K562 (cell line): ENCODE measurements around the gene DCLK1. TPM values are rescaled to one million over a fixed set of nuclear protein-coding genes. Genes with fewer than 3 reads are reported as not detected.

ENCODE experiments used
- ATAC-seq: fragments of 200-7000 bp; cut with Tn5 transposase; 3 replicates; pipeline ENCODE4 v1.9.1; 2020; ENCODE audit warnings: moderate library complexity
- BruUV-seq: library from RNA; stranded (reverse); fragments of 400-500 nt; replicated peaks from 2 replicates; lab custom pipeline; 2021; lab: Mats Ljungman, UMichigan
- CTCF ChIA-PET: fragments of 300-600 bp; formaldehyde crosslinking; extraction: SDS; loops from one replicate; lab custom pipeline; 2021; ENCODE audit warnings: low intra/inter-chr PET ratio; lab: Yijun Ruan, JAX
- POLR2A ChIA-PET: fragments of 300-600, 350-650 bp; sonication (Branson Sonifier 250); formaldehyde crosslinking; extraction: SDS; loops from one replicate; lab custom pipeline; 2021; ENCODE audit warnings: antibody characterized with exemption, inconsistent platforms; lab: Yijun Ruan, JAX
- DNase-seq, 4 experiments: peaks; one replicate each; pipeline versions ENCODE4 v3.0.0 to v3.0.0-alpha.2; 2011 to 2018; ENCODE audit warnings: low spot score in 3 of 4, mixed read lengths in 3 of 4; ENCODE audit errors: extremely low read depth in 1 of 4
- FAIRE-seq: peaks from 2 replicates; lab custom pipeline; 2011; peaks lifted over from hg19 to GRCh38; lab: Jason Lieb, UNC
- H2AFZ ChIP-seq: 2 replicates; pipeline ENCODE4 v1.6.0; 2011; ENCODE audit warnings: low read depth, low read length, control low read depth, inconsistent platforms
- H3K27ac ChIP-seq: fragments of 200-600 bp; 3 replicates; pipeline ENCODE4 v1.8.0; 2011; ENCODE audit warnings: low read depth, mild to moderate bottlenecking, control low read depth, inconsistent platforms, low read length, moderate library complexity, mixed read lengths; ENCODE audit errors: extremely low read depth
- H3K27me3 ChIP-seq, 2 experiments: fragments of 300-600 bp in 1 of 2; 2 replicates in 1 of 2; 3 replicates in 1 of 2; pipeline versions ENCODE4 v1.6.0 to v1.8.0; 2011; ENCODE audit warnings: inconsistent platforms in 2 of 2, low read length in 2 of 2, mild to moderate bottlenecking in 1 of 2, mixed read lengths in 1 of 2, moderate library complexity in 1 of 2; ENCODE audit not compliant: control insufficient read depth in 2 of 2, insufficient read depth in 2 of 2
- H3K36me3 ChIP-seq: fragments of 300-600 bp; 3 replicates; pipeline ENCODE4 v1.8.0; 2011; ENCODE audit warnings: mild to moderate bottlenecking, low read length, inconsistent platforms; ENCODE audit not compliant: control insufficient read depth, insufficient read depth
- H3K4me1 ChIP-seq, 2 experiments: fragments of 200-600 bp in 1 of 2; replicated peaks in 1 of 2; 2 replicates in 1 of 2; 3 replicates in 1 of 2; pipeline versions ENCODE4 v1.5.1 to v1.8.0; 2011; ENCODE audit warnings: inconsistent platforms in 2 of 2, low read length in 2 of 2, mild to moderate bottlenecking in 1 of 2, mixed read lengths in 1 of 2, moderate library complexity in 1 of 2; ENCODE audit not compliant: control insufficient read depth in 2 of 2, insufficient read depth in 2 of 2
- H3K4me2 ChIP-seq: 2 replicates; pipeline ENCODE4 v1.6.1; 2011; ENCODE audit warnings: low read length, control low read depth, inconsistent platforms, mixed read lengths; ENCODE audit not compliant: insufficient read depth
- H3K4me3 ChIP-seq: fragments of 200-600 bp; sonication (generic), shearing (Covaris generic); 2 replicates; pipeline ENCODE4 v1.5.1; 2016; ENCODE audit warnings: control low read depth, inconsistent platforms
- H3K79me2 ChIP-seq: fragments of 200-600 bp; 3 replicates; pipeline ENCODE4 v1.8.0; 2011; ENCODE audit warnings: low read length, inconsistent platforms; ENCODE audit not compliant: control insufficient read depth, insufficient read depth
- H3K9ac ChIP-seq, 2 experiments: 2 replicates each; pipeline versions ENCODE4 v1.6.0 to v1.6.1; 2011; ENCODE audit warnings: low read depth in 2 of 2, low read length in 2 of 2, control low read depth in 1 of 2, inconsistent platforms in 1 of 2, mild to moderate bottlenecking in 1 of 2, mixed read lengths in 1 of 2; ENCODE audit not compliant: insufficient read depth in 1 of 2
- H3K9me1 ChIP-seq: one replicate; pipeline ENCODE4 v1.6.0; 2011; ENCODE audit warnings: inconsistent platforms, mild to moderate bottlenecking, low read length, moderate library complexity; ENCODE audit not compliant: control insufficient read depth, insufficient read depth
- H3K9me3 ChIP-seq: replicated peaks from 2 replicates; pipeline ENCODE4 v1.5.1; 2011; ENCODE audit warnings: low read depth, low read length, inconsistent platforms; ENCODE audit not compliant: control insufficient read depth, insufficient read depth
- H4K20me1 ChIP-seq: replicated peaks from 2 replicates; pipeline ENCODE4 v1.6.1; 2011; ENCODE audit warnings: low read length, inconsistent platforms, mixed read lengths; ENCODE audit not compliant: control insufficient read depth, insufficient read depth
- CTBP1 ChIP-seq: fragments of 450-650 bp; IDR thresholded peaks from 2 replicates; pipeline ENCODE4 v1.6.1; 2016; ENCODE audit warnings: borderline replicate concordance
- FOXP1 ChIP-seq: sonication (generic); formaldehyde crosslinking; IDR thresholded peaks from 2 replicates; pipeline ENCODE4 v1.8.0; 2022; ENCODE audit warnings: mild to moderate bottlenecking, missing genetic modification reagents
- JUND ChIP-seq, 2 experiments: IDR thresholded peaks; 2 replicates in 1 of 2; 3 replicates in 1 of 2; pipeline ENCODE4 v1.6.1; 2011; ENCODE audit warnings: borderline replicate concordance in 2 of 2, low read depth in 2 of 2, low read length in 2 of 2, improper control_type of control experiment in 1 of 2, missing biosample characterization in 1 of 2, missing genetic modification characterization in 1 of 2, missing genetic modification reagents in 1 of 2
- LEF1 ChIP-seq: fragments of 450-650 bp; IDR thresholded peaks from 2 replicates; pipeline ENCODE4 v1.6.1; 2016; ENCODE audit warnings: mild to moderate bottlenecking
- MYNN ChIP-seq, 2 experiments: sonication (generic); formaldehyde crosslinking in 1 of 2; IDR thresholded peaks; 2 replicates each; pipeline versions ENCODE4 v1.5.0 to v1.6.1; 2016 to 2020; ENCODE audit warnings: antibody characterized with exemption in 1 of 2, missing genetic modification reagents in 1 of 2
- RCOR1 ChIP-seq, 2 experiments: IDR thresholded peaks; 2 replicates each; pipeline ENCODE4 v1.6.1; 2012; ENCODE audit warnings: low read depth in 2 of 2, low read length in 2 of 2, borderline replicate concordance in 1 of 2, improper control_type of control experiment in 1 of 2
- SAP30 ChIP-seq: fragments of 200-600 bp; sonication (generic); IDR thresholded peaks from 2 replicates; pipeline ENCODE4 v1.6.1; 2012; ENCODE audit warnings: borderline replicate concordance, low read depth, mild to moderate bottlenecking, moderate library complexity, low read length, control low read depth, inconsistent platforms; ENCODE audit not compliant: insufficient read depth, poor library complexity, severe bottlenecking
- STAT5B ChIP-seq: fragments of 250-450 bp; sonication (Bioruptor Pico); IDR thresholded peaks from 2 replicates; pipeline ENCODE4 v1.8.0; 2021; ENCODE audit warnings: mild to moderate bottlenecking, inconsistent platforms
- ZBTB8A ChIP-seq: fragments of 450-650 bp; IDR thresholded peaks from 2 replicates; pipeline ENCODE4 v1.6.1; 2018; ENCODE audit warnings: mild to moderate bottlenecking, moderate library complexity; ENCODE audit not compliant: partially characterized antibody
- WGBS: fragments of 100-300 bp; shearing (Covaris generic); methylation state at CpG from one replicate; pipeline ENCODE4 v1.1.6; 2016; ENCODE audit warnings: low coverage, mixed read lengths; ENCODE audit not compliant: insufficient coverage; ENCODE audit errors: missing lambda C conversion rate; 5-methylcytosine and 5-hydroxymethylcytosine counted together
- in situ Hi-C: fragments of 300-500 bp; cut with MboI; formaldehyde crosslinking; loops from 4 replicates; pipeline ENCODE4 v1.15.0; 2018; ENCODE audit warnings: inconsistent platforms, mixed read lengths
- intact Hi-C: fragments of 100-400 bp; cut with micrococcal nuclease; formaldehyde crosslinking; loops from 2 replicates; pipeline ENCODE4 v1.14.2; 2022
- polyA plus RNA-seq, 8 experiments: library from polyadenylated mRNA; depleted of rRNA in 4 of 8; stranded (reverse) in 5 of 8; unstranded in 3 of 8; fragments of >200 nt; fragmentation: Nextera tagmentation in 2 of 8; fragmentation: Illumina TruSeq in 1 of 8; extraction: Ambion mirVana in 2 of 8; extraction: Trizol in 1 of 8; gene quantifications; 2 replicates each; pipeline versions ENCODE4 v1.2.1 to v1.2.3, GENCODE V29; 2011 to 2014; ENCODE audit warnings: inconsistent platforms in 1 of 8, missing spikeins in 1 of 8
- total RNA-seq, 7 experiments: library from RNA; depleted of rRNA in 6 of 7; stranded (reverse); fragments of >200 nt in 6 of 7; fragmentation: Illumina TruSeq in 2 of 7; extraction: Trizol in 2 of 7; gene quantifications; 2 replicates each; pipeline versions ENCODE4 v1.2.1 to v1.2.3, GENCODE V29; 2011 to 2021; ENCODE audit warnings: low replicate concordance in 1 of 7
- TF ChIP-seq, protein P1 (sequence below), 3 experiments: IDR thresholded peaks in 2 of 3; conservative IDR thresholded peaks in 1 of 3; 2 replicates each; pipeline ENCODE4 v1.5.1; 2011 to 2012; ENCODE audit warnings: low read length in 3 of 3, mild to moderate bottlenecking in 3 of 3, control low read depth in 2 of 3, improper control_type of control experiment in 1 of 3, inconsistent platforms in 1 of 3, low read depth in 1 of 3, mixed read lengths in 1 of 3, moderate library complexity in 1 of 3; ENCODE audit not compliant: insufficient read depth in 2 of 3
- TF ChIP-seq, protein P2 (sequence below), 2 experiments: fragments of 450-650 bp in 1 of 2; IDR thresholded peaks; 2 replicates each; pipeline ENCODE4 v1.6.1; 2011 to 2017; ENCODE audit warnings: low read depth in 2 of 2, antibody characterized with exemption in 1 of 2, borderline replicate concordance in 1 of 2, low read length in 1 of 2, mild to moderate bottlenecking in 1 of 2, mixed read lengths in 1 of 2; ENCODE audit not compliant: control insufficient read depth in 1 of 2
- TF ChIP-seq, protein P3 (sequence below): fragments of 200-400 bp; formaldehyde crosslinking; IDR thresholded peaks from 2 replicates; pipeline ENCODE4 v1.6.1; 2017; ENCODE audit warnings: mild to moderate bottlenecking, low read depth, low read length, moderate library complexity

DCLK1 gene
- total and polyA plus RNA-seq, 9 of the 15 experiments (the other 6 are each of a cell fraction or from before 2014, with no cell fraction given), result 0.07 TPM; not detected in 8

DNA sequence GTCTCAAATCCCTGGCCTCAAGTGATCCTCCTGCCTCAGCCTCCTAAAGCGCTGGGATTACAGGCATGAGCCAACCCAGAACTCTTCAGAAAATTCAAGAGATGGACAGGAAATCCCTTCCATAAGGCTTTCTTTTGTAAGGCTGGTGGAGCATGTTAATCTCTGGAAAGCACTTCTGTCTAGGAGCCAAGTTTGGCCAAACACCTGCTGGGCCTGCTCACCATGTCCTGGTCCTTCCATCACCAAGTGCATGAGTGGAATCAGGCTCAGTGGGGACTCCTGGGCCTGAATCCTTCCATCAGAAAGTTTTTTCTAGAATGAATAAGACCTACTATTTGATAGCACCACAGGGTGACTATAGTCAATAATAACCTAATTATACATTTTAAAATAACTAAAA, 148.0 kb downstream of the DCLK1 start:
- no peak overlapping the region for H3K4me3 ChIP-seq
- WGBS, result 0% methylated on average over 1 of the region's 1 CpG
- H3K4me1 ChIP-seq, result peaks cover 0 to 2% of the 10 kb centered on the region in 2 experiments; a peak in 1 of 5 replicates
- intact Hi-C loops, result no loop called here
- ChIA-PET POLR2A (no interaction called here), CTCF (no interaction called here)
- no peak overlapping the region for H3K27ac ChIP-seq
- in situ Hi-C loops, result loop anchor here (25.0 kb wide), 1 partner anchor 429 kb away; no protein-coding TSS in a partner anchor
- DNase-seq, result no peak
- no peaks in the 10 kb centered on the region for H3K79me2 ChIP-seq
- no peak overlapping the region for H3K4me2 ChIP-seq
- H3K9me3 ChIP-seq, result no peaks in the 10 kb centered on the region
- H3K27me3 ChIP-seq, result 0 out of 5 replicates have a peak, but pooled peaks cover 0 to 4% of the 10 kb centered on the region in 2 experiments
- no peak for FAIRE-seq
- H3K9me1 ChIP-seq, result no peaks in the 10 kb centered on the region
- BruUV-seq, result no TSS peak
- no peaks in the 10 kb centered on the region for H4K20me1 ChIP-seq
- H3K36me3 ChIP-seq, result no peaks in the 10 kb centered on the region
- H2AFZ ChIP-seq, result no peak overlapping the region
- H3K9ac ChIP-seq, result no peak overlapping the region
- no peak for ATAC-seq
- TF ChIP-seq, protein P1, sequence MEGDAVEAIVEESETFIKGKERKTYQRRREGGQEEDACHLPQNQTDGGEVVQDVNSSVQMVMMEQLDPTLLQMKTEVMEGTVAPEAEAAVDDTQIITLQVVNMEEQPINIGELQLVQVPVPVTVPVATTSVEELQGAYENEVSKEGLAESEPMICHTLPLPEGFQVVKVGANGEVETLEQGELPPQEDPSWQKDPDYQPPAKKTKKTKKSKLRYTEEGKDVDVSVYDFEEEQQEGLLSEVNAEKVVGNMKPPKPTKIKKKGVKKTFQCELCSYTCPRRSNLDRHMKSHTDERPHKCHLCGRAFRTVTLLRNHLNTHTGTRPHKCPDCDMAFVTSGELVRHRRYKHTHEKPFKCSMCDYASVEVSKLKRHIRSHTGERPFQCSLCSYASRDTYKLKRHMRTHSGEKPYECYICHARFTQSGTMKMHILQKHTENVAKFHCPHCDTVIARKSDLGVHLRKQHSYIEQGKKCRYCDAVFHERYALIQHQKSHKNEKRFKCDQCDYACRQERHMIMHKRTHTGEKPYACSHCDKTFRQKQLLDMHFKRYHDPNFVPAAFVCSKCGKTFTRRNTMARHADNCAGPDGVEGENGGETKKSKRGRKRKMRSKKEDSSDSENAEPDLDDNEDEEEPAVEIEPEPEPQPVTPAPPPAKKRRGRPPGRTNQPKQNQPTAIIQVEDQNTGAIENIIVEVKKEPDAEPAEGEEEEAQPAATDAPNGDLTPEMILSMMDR (IDR thresholded peaks at IDR 0.05 in 2 of 3, conservative IDR thresholded peaks at IDR 0.05 in 1 of 3; ENCODE audit: insufficient read depth in 2 of 3, low read depth in 1 of 3, low read length in 3 of 3), result no peak
- TF ChIP-seq CTBP1 (no peak), MYNN (IDR thresholded peaks at IDR 0.05) (no peak), MYNN (CRISPR knock-in tag; IDR thresholded peaks at IDR 0.05) (no peak), FOXP1 (CRISPR knock-in tag) (no peak), ZBTB8A (no peak), SAP30 (no peak), STAT5B (CRISPR knock-in tag) (no peak), LEF1 (no peak), RCOR1 (IDR thresholded peaks at IDR 0.05; ENCODE audit: borderline replicate concordance in 1 of 2, low read depth in 2 of 2, low read length in 2 of 2) (no peak), JUND (IDR thresholded peaks at IDR 0.05; ENCODE audit: borderline replicate concordance, low read depth, low read length) (no peak), JUND (tag; IDR thresholded peaks at IDR 0.05; ENCODE audit: borderline replicate concordance, low read depth, low read length) (no peak)
- TF ChIP-seq, protein P2, sequence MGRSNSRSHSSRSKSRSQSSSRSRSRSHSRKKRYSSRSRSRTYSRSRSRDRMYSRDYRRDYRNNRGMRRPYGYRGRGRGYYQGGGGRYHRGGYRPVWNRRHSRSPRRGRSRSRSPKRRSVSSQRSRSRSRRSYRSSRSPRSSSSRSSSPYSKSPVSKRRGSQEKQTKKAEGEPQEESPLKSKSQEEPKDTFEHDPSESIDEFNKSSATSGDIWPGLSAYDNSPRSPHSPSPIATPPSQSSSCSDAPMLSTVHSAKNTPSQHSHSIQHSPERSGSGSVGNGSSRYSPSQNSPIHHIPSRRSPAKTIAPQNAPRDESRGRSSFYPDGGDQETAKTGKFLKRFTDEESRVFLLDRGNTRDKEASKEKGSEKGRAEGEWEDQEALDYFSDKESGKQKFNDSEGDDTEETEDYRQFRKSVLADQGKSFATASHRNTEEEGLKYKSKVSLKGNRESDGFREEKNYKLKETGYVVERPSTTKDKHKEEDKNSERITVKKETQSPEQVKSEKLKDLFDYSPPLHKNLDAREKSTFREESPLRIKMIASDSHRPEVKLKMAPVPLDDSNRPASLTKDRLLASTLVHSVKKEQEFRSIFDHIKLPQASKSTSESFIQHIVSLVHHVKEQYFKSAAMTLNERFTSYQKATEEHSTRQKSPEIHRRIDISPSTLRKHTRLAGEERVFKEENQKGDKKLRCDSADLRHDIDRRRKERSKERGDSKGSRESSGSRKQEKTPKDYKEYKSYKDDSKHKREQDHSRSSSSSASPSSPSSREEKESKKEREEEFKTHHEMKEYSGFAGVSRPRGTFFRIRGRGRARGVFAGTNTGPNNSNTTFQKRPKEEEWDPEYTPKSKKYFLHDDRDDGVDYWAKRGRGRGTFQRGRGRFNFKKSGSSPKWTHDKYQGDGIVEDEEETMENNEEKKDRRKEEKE (IDR thresholded peaks at IDR 0.05; ENCODE audit: borderline replicate concordance in 1 of 2, control insufficient read depth in 1 of 2, low read depth in 2 of 2, low read length in 1 of 2), result no peak
- TF ChIP-seq, protein P3, sequence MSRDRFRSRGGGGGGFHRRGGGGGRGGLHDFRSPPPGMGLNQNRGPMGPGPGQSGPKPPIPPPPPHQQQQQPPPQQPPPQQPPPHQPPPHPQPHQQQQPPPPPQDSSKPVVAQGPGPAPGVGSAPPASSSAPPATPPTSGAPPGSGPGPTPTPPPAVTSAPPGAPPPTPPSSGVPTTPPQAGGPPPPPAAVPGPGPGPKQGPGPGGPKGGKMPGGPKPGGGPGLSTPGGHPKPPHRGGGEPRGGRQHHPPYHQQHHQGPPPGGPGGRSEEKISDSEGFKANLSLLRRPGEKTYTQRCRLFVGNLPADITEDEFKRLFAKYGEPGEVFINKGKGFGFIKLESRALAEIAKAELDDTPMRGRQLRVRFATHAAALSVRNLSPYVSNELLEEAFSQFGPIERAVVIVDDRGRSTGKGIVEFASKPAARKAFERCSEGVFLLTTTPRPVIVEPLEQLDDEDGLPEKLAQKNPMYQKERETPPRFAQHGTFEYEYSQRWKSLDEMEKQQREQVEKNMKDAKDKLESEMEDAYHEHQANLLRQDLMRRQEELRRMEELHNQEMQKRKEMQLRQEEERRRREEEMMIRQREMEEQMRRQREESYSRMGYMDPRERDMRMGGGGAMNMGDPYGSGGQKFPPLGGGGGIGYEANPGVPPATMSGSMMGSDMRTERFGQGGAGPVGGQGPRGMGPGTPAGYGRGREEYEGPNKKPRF, result no peak
